ENCODE measurements around the gene PALM2AKAP2. TPM values are rescaled to one million over a fixed set of nuclear protein-coding genes. Genes with fewer than 3 reads are reported as not detected.

The PALM2AKAP2 gene
- total and polyA plus RNA-seq, 7 donors, result 0.60 to 4.5 (median 1.2) TPM; not detected in 1

DNA sequence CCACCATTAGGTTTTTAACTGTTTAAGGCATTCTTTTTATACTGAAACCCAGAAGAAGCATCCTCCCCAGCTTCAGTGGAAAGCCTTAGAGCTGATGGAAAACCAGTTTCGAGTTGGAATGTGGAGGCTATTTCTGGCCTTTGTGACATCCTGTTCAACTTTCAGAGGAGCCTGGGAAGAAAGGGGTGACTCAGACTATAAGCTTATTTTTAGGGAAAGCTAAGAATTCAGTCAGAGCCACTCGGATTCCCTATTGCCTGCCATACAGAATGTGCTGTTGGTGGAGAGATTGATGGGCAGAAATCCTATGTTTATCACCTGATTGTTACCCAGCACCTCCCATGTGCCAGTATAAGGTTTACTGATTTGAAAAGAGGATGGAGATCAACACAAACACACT, 19.8 kb downstream of the PALM2AKAP2 start:
- H3K27ac ChIP-seq, result peak overlapping the region in 1 of 4 donors; percentile 53
- DNase-seq, result no peak
- TF ChIP-seq POLR2AphosphoS5 (IDR thresholded peaks at IDR 0.05) (no peak), POLR2A (IDR thresholded peaks at IDR 0.05) (no peak), EP300 (IDR thresholded peaks at IDR 0.05) (no peak)
- TF ChIP-seq, protein P1, sequence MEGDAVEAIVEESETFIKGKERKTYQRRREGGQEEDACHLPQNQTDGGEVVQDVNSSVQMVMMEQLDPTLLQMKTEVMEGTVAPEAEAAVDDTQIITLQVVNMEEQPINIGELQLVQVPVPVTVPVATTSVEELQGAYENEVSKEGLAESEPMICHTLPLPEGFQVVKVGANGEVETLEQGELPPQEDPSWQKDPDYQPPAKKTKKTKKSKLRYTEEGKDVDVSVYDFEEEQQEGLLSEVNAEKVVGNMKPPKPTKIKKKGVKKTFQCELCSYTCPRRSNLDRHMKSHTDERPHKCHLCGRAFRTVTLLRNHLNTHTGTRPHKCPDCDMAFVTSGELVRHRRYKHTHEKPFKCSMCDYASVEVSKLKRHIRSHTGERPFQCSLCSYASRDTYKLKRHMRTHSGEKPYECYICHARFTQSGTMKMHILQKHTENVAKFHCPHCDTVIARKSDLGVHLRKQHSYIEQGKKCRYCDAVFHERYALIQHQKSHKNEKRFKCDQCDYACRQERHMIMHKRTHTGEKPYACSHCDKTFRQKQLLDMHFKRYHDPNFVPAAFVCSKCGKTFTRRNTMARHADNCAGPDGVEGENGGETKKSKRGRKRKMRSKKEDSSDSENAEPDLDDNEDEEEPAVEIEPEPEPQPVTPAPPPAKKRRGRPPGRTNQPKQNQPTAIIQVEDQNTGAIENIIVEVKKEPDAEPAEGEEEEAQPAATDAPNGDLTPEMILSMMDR (IDR thresholded peaks at IDR 0.05), result no peak
- intact Hi-C loops (cut with DNase I), result no loop called here
- no peak overlapping the region for H3K4me3 ChIP-seq
- peaks cover 0 to 12% (median 0%) of the 10 kb centered on the region in 4 donors for H3K4me1 ChIP-seq
- H3K27me3 ChIP-seq, result no peaks in the 10 kb centered on the region
- no peaks in the 10 kb centered on the region for H3K36me3 ChIP-seq
- no peaks in the 10 kb centered on the region for H3K9me3 ChIP-seq
- 33 to 65% methylated on average over 2 of the region's 2 CpGs for WGBS, 2 donors

DNA sequence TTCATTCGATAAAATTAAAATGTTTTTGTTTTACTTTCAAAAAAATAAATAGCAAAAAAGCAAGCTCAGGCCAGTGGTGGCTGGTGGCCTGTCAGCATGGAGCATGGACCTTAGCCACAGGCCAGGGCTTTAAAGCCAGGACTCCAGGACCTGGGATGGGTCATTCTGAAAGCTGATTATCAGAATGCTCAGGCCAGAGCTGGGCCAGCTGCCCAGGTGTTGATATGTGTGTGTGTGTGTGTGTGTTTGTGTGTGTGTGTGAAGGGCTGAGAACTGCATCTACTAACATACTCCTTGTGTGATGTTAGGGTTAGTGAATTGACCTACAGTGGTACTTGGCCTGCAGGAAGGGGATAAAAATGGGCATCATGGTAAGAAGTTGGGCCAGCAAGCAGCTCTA, 21.5 kb downstream of the PALM2AKAP2 start:
- no peak for TF ChIP-seq EP300 (IDR thresholded peaks at IDR 0.05)
- TF ChIP-seq, protein P1 (IDR thresholded peaks at IDR 0.05), result no peak
- TF ChIP-seq POLR2A (IDR thresholded peaks at IDR 0.05), result no peak
- no peak for TF ChIP-seq POLR2AphosphoS5 (IDR thresholded peaks at IDR 0.05)
- Histone ChIP-seq H3K4me1 (peaks cover 0 to 19% (median 3%) of the 10 kb centered on the region in 4 donors), H3K27ac (no peak overlapping the region), H3K9me3 (no peaks in the 10 kb centered on the region), H3K4me3 (no peak overlapping the region), H3K36me3 (no peaks in the 10 kb centered on the region), H3K27me3 (no peaks in the 10 kb centered on the region)
- WGBS, 2 donors, result 54 to 93% methylated on average over 1 of the region's 1 CpG
- intact Hi-C loops (cut with DNase I), result no loop called here
- no peak for DNase-seq

DNA sequence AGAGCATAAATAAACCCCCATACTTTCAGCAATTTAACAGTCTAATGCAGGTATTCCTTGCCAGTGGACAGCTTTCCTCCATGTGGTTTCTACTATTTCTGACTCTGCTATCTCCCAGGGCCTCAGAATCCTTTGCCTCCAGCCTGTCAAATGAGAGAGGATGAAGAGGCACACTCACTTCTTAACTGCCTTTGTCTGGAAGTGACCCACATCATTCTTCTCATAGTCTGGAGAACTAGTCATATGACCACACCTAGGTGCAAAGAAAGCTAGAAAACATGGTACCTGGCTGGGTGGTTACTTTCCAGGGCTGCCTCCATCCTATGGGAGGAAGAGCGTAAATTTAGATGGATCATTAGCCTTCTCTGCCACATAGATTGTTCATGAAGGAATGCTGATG, 22.5 kb downstream of the PALM2AKAP2 start:
- TF ChIP-seq POLR2A (IDR thresholded peaks at IDR 0.05), result no peak
- TF ChIP-seq EP300 (IDR thresholded peaks at IDR 0.05), result no peak
- TF ChIP-seq POLR2AphosphoS5 (IDR thresholded peaks at IDR 0.05), result no peak
- TF ChIP-seq, protein P1 (IDR thresholded peaks at IDR 0.05), result no peak
- WGBS, 2 donors, result 95% methylated on average over 1 of the region's 1 CpG

DNA sequence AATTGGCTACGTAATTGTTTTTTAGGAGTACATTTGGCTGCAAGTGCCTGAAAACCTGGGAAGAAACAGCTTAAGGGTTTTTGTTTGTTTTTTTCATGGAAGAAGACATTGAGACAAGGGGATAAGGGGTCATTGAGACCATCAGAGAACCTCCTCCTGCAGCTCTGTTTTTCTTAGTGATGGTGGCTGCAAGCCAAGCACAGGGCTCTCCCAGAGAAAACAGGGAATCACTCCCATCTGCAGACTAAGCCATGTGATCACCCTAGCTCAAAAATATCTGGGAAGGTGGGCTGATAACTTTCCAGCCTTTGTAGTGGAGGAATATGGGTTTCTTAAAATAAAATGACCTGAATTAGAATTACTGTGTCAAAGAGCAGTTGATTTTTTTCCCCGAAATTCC, 25.1 kb downstream of the PALM2AKAP2 start:
- WGBS, 2 donors, result 29 to 79% methylated on average over 2 of the region's 2 CpGs
- TF ChIP-seq POLR2AphosphoS5 (IDR thresholded peaks at IDR 0.05) (no peak), EP300 (IDR thresholded peaks at IDR 0.05) (no peak), POLR2A (IDR thresholded peaks at IDR 0.05) (no peak)
- TF ChIP-seq, protein P1 (IDR thresholded peaks at IDR 0.05), result no peak
- Histone ChIP-seq H3K27ac (no peak overlapping the region), H3K4me1 (peaks cover 0 to 8% (median 3%) of the 10 kb centered on the region in 4 donors), H3K27me3 (no peaks in the 10 kb centered on the region), H3K9me3 (no peaks in the 10 kb centered on the region), H3K4me3 (no peak overlapping the region), H3K36me3 (no peaks in the 10 kb centered on the region)
- no peak for DNase-seq
- intact Hi-C loops (cut with DNase I), result no loop called here

More for the DNA sequence above, 22.5 kb downstream of the PALM2AKAP2 start:
- no peaks in the 10 kb centered on the region for H3K9me3 ChIP-seq
- no peaks in the 10 kb centered on the region for H3K27me3 ChIP-seq
- H3K27ac ChIP-seq, result no peak overlapping the region
- no peak overlapping the region for H3K4me3 ChIP-seq
- intact Hi-C loops (cut with DNase I), result no loop called here
- no peak for DNase-seq
- peaks cover 0 to 19% (median 3%) of the 10 kb centered on the region in 4 donors for H3K4me1 ChIP-seq
- H3K36me3 ChIP-seq, result no peaks in the 10 kb centered on the region

DNA sequence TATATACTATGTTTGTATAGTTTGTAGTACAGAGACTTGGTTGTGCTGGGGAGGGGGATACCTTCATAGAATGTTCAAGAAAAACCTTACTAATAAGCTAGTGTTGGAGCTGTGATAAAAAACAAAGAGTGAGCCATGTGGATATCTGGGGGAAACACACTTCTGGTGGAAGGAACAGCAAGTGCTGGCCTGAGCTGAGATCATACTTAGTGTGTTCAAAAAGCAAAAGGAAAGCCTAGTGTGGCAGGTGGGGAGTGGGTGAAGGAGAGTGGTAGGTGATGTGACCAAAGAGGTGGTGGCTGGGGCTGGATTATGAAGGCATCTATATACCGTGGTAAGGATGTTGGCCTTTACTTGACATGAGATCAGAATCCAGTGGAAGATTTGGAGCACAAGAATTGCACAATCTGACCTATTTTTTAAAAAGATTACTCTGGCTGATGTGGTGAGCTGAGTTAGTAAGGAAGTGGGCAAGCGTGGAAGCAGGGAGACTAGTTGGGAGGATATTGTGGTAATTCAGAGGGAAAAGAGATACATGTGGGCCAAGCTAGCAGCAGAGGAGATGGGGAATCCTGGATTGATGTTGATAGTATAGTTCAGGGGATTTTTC, 26.6 kb downstream of the PALM2AKAP2 start:
- no peak for DNase-seq
- peaks cover 0 to 8% (median 3%) of the 10 kb centered on the region in 4 donors for H3K4me1 ChIP-seq
- 68 to 85% methylated on average over 2 of the region's 2 CpGs for WGBS, 2 donors

More for the DNA sequence above, 26.6 kb downstream of the PALM2AKAP2 start:
- no peaks in the 10 kb centered on the region for H3K36me3 ChIP-seq
- no peak overlapping the region for H3K4me3 ChIP-seq
- H3K27me3 ChIP-seq, result no peaks in the 10 kb centered on the region
- no peaks in the 10 kb centered on the region for H3K9me3 ChIP-seq
- peak overlapping the region in 2 of 4 donors; percentile 33 to 43 for H3K27ac ChIP-seq
- intact Hi-C loops (cut with DNase I), result no loop called here
- TF ChIP-seq POLR2AphosphoS5 (IDR thresholded peaks at IDR 0.05) (peak in 1 of 4 donors; percentile 17), EP300 (IDR thresholded peaks at IDR 0.05) (no peak), POLR2A (IDR thresholded peaks at IDR 0.05) (no peak)
- TF ChIP-seq, protein P1 (IDR thresholded peaks at IDR 0.05), result no peak
